Measurements from ENCODE around the gene TRAPPC11.
A peak's percentile ranks its signal among the peaks of the same experiment; 100 is the strongest.
"Not testable (repeated sequence)": the region's sequence is repeated elsewhere in the genome, so short reads cannot be mapped to it uniquely, and the experiment has no call there.

Gene TRAPPC11

DNA sequence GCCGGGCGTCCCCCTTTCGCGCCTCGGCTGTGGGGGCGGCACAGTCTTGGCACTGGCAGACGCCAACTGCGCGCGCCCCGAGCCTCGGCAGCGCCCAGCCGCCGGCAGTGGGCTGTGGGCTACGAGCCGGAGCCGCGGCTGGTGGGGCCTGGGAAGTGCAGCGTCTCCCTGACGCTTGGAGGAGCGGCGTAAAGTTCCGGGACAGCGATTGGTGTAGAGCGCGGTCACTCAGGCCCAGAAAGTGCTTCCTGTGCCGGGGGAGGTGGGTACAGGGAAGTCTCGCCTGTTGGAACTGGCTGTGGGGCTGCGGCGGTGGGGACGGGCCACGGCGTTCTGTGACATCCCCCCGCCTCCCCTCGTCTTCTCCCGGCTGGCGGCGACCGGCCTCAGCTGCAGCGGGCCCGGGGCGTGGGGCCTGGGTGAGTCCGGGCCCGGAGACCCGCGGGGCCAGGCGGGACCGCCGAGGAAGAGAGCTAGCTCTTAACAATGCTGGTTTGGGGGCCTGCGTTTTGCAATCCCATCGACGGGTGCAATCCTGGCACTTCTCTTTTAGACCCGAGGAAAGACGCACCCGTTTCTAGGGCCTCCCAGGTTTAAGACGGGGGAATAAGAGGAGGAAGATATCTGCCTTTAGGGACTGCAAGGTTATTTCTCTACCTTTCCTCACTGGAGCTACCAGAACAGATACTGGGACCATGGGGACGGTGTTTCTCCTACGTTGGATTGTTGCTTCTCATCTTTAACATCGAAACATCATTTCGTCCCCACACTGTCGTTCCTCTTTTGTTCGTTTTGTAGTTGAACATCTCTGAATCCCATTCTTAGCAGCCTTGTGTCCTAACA, at the start of gene TRAPPC11, which contains the start of gene RWDD4:
Gene TRAPPC11, plus strand, starts transcription at position 265 of the 843 bp plus-strand sequence. CDS start 4,575 bp downstream, outside the sequence.
Gene RWDD4, minus strand, starts transcription at position 157 of the 843 bp plus-strand sequence. CDS start 233 bp downstream, outside the sequence.
- DNase-seq (ENCODE audit: low read depth) = peak; percentile 97

GRCh38 chr4:183610033-183610432, 49.1 kb upstream of the TRAPPC11 start:
- DNase-seq (ENCODE audit: low read depth) = peak; percentile 26

- no peak for DNase-seq (ENCODE audit: low read depth)
Observed at GRCh38 chr4:183610613-183611012, 48.5 kb upstream of the TRAPPC11 start.

DNA sequence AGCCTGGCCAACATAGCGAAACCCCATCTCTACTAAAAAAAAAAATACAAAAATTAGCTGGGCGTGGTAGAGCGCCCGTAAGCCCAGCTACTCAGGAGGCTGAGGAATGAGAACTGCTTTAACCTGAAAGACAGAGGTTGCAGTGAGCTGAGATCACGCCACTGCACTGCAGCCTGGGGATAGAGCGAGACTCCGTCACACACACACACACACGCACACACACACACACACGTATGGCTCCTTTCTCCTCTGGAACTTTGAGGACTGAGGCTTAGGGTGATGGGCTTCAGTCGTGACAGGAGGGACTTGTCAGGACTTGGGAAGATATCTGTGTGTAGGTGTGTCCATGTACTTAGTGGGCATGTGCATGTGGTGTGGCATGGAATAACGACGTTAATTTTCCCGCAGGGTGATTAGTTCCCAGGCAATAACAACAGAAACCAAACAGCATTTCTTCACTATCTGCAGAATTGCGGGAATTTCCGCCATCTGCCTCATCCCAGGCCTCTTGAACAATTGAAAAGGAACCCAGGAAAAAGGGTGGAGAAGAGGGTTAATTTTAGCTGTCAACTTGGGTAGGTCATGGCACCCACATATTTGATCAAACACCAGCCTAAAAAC, 47.8 kb upstream of the TRAPPC11 start:
- no peak for DNase-seq (ENCODE audit: low read depth)

GRCh38 chr4:183612329-183613250, 46.5 kb upstream of the TRAPPC11 start:
- DNase-seq (ENCODE audit: low read depth) = no peak

DNA sequence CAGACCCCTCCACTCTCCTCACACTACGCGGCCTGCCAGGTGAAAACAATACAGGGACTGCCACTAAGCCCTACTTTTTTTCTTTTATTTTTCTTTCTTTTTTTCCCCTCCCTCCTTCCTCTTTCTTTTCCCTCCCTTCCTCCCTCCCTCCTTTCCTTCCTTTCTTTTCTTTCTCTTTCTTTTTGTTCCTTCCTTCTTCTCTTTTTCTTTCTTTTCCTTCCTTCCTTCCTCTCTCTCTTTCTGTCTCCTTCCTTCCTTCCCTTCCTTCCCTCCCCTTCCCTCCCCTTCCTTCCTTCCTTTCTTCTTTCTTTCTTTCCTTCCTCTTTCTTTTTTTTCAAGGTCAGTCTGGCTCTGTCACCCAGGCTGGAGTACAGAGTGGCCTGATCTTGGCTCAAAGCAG, 42.0 kb upstream of the TRAPPC11 start:
- no peak for DNase-seq (ENCODE audit: low read depth)

GRCh38 chr4:183618681-183619080, 40.4 kb upstream of the TRAPPC11 start:
- no peak for DNase-seq (ENCODE audit: low read depth)

DNA sequence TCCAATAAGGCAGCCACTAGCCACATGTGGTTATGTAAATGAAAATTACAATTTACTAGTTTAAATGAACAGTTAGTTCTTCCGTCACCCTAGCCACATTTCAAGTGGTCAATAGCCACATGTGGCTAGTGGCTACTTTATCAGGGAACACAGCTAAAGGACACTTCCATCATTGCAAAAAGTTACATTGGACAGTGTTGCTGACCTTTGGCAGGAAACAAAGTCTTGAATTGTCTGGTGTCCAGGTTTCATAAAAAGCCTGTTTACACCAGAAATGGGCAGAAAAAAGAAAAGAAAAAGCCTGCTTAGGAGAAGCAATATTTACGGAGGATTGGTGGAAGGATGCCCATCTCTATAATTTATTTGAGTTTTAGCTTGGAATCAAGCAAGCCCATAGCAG, 38.7 kb upstream of the TRAPPC11 start:
- no peak for DNase-seq (ENCODE audit: low read depth)

- no peak for DNase-seq (ENCODE audit: low read depth)
Observed at GRCh38 chr4:183621875-183622274, 37.2 kb upstream of the TRAPPC11 start.

DNA sequence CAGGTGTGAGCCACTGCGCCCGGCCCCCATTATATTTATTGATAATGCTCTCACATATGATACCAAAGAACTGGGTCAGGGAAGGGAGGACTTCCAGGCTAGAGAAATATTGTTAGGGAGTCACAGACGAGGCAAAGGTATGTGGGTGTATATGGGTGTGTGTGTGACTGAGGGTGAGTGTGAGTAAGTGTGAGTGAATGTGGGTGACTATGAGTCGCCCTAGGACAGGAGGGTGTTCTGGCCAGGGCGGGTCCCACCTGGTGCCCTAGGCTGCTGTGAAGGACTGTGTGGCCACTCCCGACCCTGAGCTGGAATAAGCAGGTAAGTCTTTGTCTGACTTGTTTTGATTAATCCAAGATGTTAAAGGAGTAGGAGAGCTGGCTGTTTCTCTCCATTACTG, 34.5 kb upstream of the TRAPPC11 start:
- no peak for DNase-seq (ENCODE audit: low read depth)

- no peak for DNase-seq (ENCODE audit: low read depth)
Observed at GRCh38 chr4:183626168-183626567, 32.9 kb upstream of the TRAPPC11 start.

DNA sequence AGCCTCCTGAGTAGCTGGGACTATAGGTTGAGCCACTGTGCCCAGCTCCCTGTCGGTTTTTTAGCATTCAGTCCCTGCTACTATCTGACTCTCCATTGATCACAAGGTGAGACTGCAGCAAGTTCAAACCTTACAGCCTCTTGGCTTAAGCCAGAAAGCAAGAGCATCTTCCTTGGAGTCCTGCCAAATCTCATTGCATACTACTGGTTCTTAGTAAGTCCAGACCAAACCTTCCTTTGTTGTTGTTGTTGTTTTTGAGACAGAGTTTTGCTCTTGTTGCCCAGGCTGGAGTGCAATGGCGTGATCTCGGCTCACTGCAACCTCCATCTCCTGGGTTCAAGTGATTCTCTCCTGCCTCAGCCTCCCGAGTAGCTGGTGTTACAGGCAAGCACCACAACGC, 31.8 kb upstream of the TRAPPC11 start:
- not testable (repeated sequence) for DNase-seq (ENCODE audit: low read depth)

DNA sequence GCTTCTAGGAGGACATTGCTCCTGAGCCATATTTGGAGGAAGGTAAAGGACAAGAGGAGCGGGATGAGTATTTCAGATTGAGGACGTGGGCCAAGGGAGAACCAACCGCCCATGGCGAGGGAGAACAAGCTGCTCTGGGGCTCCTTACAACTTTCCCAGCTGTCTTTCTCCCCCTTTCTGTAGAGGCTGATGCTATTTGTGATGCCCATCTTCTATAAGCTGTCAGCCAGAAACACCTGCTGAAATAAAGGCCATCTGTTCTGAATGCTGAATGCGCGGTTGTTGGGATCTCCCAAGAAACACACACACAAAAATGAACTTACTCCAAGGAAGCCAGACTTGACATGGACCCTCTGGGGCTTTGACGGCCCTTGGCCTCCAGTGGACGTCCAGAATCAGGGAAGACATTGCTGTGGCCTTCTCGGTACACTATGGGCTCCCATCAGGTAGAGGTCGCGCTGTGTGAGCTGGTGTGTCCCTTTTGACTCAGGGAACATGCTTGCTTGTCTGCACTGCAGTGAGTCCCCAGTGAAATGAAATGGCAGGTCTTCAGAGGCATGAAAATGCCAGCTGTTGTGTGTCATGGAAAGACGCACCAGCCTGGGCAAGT, 31.0 kb upstream of the TRAPPC11 start:
- no peak for DNase-seq (ENCODE audit: low read depth)

DNA sequence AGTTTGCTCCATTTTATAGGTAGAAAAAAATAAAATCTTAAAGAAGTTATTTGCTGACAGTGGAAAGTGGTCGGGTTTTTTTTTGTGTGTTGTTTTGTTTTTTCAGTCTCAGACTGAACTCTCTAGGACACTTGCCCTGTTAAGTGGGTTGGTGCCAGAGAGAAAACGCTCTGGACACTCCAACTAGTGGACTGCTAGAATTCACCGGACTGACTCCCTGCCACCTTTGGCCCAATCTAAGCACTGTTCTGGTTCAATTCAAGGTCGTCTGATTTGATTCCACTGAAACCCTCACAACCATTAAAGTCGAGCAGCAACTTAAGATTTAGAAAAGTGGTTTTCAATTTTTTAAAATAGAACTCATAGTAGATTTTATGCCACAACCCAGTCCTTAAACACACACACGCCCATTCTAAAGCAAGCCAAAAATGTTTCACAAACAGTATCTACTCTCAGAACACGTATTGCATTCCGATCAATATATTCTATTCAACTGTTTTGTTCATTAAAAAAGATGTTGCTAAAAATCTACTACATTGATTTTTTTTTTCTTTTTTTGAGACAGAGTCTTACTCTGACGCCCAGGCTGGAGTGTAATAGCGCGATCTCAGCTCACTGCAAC, 27.4 kb upstream of the TRAPPC11 start:
- DNase-seq (ENCODE audit: low read depth) = no peak

GRCh38 chr4:183632689-183633088, 26.4 kb upstream of the TRAPPC11 start:
- DNase-seq (ENCODE audit: low read depth) = no peak

- DNase-seq (ENCODE audit: low read depth) = no peak
Observed at GRCh38 chr4:183633476-183634400, 25.4 kb upstream of the TRAPPC11 start.

- DNase-seq (ENCODE audit: low read depth) = no peak
Observed at GRCh38 chr4:183635321-183635720, 23.8 kb upstream of the TRAPPC11 start.

DNA sequence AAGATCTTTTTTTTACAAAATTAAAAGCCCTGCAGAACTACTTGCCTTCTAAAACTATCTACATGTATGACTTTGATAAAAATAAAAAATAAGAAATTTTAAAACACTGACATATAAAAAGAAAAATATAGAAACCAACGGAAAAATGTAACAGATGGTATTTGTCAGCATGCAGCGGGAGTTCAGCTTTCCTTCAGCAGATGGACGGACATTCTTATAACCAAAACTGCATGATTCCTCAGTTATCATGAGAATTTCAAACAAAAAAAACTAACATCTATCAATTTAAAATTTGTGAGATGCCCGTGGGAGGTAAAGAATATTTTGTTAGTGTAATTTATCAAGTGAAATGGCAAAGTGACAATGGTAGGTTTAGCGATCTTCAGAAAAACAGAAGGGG, 23.4 kb upstream of the TRAPPC11 start:
- no peak for DNase-seq (ENCODE audit: low read depth)

GRCh38 chr4:183636503-183636902, 22.6 kb upstream of the TRAPPC11 start:
- DNase-seq (ENCODE audit: low read depth) = no peak

DNA sequence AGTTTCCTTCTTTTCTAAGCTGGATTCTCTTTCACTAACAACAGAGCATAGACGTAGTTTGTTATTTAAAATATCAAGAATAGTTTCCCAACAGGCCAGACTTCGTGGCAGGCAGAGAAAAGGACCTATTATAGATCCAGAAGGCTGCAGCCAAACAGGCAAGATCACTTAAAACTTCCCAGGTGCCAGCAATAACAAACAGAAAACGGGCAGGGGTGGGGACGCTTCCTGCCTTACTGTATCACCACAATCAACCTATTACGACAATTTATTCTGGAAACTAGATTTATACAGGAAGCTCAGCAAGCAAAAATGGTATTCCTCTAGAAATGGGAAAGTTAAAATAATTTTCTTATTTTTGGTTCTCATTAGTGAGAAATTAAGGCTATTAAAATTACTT, 22.2 kb upstream of the TRAPPC11 start:
- peak; percentile 37 for DNase-seq (ENCODE audit: low read depth)

Data from fibroblast of the conjunctiva (primary cell).